Smooth muscle cell of the brain vasculature (primary cell): ENCODE data around the gene CCNY.
"Not testable (repeated sequence)": the region's sequence is repeated elsewhere in the genome, so short reads cannot be mapped to it uniquely, and the experiment has no call there.

Experiments used
- DNase-seq: peaks from one replicate; pipeline ENCODE4 v3.0.0-alpha.2; 2012; ENCODE audit warnings: low read depth, low spot score

The CCNY gene

DNA sequence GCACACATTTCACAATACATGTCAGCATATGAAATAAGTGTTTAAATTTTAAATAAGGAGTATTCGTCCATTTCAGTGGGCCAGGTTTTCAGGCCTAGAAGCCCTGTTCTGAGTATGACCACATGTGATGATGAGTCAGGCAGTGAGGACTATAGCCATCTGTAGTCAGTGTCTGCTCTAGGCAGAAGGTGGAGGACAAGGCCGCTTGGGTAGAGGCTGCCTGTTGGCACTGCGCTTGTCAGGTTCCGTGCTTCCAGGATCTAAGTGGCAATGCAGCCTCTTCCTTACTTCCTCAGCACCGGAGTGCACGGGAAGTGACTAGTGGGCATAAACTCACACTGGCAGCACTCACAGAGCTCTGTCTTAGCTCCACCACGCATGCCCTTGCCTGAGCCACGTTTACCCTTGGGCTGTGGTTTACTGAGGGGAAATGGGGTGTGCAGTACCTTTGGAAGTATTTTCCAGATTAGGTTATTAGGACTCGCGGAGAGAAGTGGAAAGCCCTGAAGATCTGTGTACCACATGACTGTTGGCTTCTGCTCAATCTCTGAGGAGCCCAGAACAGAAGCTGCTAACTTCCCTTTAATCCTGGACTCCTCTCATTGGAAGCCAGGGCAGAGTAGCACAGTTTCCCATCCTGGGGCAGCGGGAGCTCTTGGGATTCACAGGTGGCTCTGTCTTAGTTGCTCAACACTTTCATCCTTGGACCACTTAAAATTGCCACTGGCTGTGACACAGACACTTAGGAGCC lies 181.3 kb downstream of the CCNY start:
- DNase-seq = no peak

DNA sequence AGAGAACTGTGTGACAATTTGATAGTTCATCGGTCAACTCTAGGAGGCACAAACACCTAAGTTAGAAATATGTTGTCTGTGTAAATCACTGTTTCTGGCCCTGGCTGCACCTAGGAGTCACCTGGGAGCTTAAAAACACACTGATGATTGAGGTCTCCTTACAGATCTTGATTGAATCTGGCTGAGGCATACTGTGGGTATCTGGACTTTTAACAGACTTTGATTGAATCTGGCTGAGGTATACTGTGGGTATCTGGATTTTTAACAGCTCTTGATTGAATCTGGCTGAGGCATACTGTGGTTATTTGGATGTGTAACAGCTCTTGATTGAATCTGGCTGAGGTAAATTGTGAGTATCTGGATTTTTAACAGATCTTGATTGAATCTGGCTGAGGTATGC lies 181.9 kb downstream of the CCNY start:
- DNase-seq = not testable (repeated sequence)

DNA sequence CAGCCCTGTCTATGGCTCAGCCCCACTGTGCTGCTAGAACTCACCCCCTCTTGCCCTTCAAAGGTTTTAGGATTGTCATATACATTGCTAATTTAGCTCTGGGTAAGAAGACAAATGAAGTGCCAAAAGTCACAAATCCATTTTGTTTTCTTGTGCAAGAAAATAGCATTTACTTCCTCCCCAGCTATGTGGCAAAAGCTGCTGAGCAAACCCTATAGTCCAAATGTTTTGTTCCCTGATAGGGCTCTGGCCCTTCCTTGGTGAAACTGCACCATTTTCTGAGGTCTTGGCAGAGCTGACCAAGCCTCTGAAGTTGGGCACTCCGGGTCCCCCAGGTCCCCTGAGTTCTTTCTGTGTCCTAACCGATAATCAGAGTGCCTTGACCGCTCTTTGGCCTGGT lies 184.7 kb downstream of the CCNY start:
- DNase-seq = no peak

DNA sequence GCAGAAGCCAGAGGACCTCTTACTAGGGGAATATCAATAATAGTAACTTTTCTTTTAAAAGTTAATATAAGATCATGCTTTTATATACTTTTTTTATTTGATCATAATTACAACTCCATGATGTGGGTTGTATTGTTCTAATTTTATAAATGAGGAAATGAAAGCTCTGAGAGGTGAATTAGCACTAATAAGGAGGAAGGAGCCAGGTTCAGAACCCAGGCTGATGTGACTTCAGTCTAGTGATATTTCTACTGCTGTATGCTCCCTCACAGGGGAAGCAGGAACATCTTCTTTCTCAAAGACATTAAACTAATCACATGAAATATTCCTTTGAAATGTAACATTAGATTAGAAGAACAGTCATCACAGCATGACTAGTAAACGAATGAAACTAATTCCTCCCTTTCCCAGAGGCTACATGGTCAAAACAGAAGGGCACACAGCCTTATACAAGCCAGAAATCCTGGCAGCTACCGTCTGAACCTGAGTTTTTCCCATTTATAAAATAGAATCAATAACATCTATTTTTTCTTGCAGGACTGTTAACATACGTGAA lies 187.4 kb downstream of the CCNY start:
- DNase-seq = no peak

DNA sequence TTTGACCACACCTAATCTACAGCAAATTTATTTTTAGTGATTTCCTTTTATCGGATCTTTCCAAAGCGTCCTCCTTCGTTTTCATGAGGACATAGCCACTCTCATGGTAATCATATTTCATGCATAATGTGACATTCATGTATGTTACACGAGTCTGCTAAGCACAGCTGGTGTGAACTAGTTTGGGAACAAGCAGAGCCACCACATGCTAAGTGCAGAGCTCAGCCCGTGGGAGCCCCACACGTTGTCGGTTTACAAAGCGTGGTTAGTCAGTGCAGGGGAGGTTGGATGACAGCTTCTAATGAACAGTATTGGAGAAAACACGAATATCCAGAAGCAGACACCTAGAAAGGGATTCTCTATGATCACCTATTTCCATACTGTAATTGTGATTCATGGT lies 190.4 kb downstream of the CCNY start:
- no peak for DNase-seq

DNA sequence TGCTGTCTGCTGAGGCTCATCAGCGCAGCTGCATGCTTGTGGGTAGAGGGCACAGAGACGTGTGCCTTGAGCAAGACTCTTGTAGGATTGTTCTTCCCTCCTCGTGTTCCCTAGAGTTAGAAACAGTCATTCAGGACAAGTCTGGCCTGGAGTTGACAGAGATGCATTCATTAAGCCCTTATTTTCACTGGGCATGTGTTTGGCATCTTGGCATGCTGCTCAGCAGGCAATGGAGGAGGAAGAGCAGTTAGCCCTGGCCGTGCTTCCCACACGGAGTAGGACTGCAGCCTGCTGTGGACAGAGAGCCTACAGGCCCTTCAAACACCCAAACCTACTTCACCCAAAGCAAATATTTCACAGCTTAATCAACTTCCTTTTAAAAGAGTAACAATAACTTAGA lies 195.8 kb downstream of the CCNY start:
- no peak for DNase-seq

DNA sequence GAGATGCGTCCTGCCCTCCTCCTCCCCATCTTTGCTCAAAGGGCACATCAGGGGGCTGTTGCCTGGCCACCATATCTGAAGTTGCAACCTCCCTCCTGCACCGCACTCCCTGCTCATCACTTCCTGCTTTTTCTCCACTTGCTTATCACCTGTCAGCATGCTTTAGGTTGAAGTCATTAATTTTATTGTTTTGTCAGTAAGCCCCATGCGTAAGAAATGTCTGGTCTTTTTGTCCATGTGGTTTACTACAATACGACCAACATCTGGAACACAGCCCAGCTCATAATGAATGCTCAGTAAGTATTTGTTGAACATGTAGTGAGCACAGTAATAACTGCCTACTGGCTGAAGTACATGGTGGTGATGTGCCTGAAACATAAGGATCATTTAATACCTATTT lies 197.3 kb downstream of the CCNY start:
- DNase-seq = no peak

DNA sequence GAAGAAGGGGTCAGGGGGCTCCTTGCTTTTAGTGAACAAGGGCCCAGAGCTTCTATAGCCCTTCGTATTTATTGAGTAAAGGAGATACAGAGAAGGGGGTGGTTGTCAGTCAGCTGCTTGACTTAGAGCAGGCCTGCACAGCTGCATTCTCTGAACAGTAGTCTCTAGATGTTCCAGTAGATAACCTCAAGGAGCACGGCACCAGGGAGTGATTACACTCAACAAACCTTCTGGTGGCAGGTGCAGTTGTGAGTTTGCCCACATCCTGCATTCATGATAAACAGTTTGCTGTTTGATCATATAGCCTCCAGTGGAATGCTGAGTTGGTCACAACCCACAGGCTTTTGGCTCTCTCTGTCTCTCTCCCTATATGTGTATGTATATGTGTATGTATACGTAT lies 198.8 kb downstream of the CCNY start:
- no peak for DNase-seq

DNA sequence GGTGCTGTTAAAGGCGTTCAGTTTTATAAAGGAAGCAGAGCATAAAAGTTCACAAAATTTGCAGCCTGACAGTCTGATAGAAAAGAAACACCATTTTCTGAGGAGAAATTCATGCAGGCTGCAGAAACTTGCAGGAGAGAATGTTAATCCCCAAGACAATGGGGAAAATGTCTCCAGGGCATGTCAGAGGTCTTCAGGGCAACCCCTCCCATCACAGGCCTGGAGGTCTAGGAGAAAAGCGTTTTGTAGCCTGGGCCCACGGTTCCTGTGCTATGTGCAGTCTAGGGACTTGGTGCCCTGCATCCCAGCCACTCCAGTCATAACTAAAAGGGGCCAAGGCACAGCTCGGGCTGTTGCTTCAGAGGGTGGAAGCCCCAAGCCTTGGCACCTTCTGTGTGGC lies 200.5 kb downstream of the CCNY start:
- DNase-seq = no peak

DNA sequence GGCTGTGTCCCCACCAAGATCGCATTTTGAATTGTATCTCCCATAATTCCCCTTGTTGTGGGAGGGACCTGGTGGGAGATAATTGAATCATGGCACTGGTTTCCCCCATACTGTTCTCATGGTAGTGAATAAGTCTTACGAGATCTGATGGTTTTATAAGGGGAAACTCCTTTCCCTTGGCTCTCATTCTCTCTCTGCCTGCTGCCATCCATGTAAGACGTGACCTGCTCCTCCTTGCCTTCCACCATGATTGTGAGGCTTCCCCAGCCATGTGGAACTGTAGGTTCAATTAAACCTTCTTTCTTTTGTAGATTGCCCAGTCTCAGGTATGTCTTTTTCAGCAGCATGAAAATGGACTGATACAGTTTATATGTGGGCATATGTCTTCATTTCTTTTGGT lies 201.6 kb downstream of the CCNY start:
- not testable (repeated sequence) for DNase-seq

DNA sequence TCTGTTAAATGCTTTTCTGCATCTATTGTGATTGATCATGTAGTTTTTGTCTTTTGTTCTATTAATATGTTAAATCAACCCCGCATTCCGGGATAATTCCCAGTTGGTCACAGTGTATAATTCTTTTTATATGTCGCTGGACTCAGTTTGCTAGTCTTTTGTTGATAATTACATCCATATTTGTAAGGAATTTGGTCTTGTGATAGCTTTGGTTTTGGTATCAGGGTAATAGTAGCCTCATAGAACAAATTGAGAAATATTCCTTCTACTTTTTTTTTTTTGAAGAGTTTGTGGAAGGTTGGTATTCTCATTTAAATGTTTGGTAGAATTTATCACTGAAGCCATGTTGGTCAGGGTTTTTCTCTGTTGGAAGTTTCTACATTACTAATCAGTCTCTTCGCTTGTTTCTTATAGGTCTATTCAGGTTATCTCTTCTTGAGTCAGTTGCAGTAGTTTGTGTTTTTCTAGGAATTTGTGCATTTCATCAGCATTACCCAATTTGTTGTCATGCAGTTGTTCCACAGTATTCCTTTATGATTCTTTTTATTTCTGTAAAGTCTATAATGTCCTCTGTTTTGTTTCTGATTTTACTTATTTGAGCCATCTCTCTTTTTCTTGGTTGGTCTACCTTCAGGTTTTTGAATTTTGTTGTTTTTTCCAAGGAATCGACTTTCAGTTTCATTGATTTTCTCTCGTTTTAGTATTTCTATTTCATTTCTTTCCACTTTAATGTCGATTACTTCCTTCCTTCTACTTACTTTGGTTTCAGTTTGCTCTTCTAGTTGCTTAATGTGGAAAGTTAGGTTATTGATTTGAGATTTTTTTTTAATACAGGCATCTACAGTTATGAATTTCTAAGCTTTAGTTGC lies 204.2 kb downstream of the CCNY start:
- DNase-seq = no peak

DNA sequence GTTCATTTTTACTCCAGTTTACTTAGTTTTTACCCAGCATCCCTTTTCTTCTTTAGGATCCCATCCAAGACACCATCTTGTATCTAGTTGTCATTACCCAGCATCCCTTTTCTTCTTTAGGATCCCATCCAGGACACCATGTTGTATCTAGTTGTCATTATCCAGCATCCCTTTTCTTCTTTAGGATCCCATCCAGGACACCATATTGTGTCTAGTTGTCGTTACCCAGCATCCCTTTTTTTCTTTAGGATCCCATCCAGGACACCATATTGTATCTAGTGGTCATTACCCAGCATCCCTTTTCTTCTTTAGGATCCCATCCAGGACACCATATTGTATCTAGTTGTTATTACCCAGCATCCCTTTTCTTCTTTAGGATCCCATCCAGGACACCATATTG lies 205.4 kb downstream of the CCNY start:
- DNase-seq = no peak

DNA sequence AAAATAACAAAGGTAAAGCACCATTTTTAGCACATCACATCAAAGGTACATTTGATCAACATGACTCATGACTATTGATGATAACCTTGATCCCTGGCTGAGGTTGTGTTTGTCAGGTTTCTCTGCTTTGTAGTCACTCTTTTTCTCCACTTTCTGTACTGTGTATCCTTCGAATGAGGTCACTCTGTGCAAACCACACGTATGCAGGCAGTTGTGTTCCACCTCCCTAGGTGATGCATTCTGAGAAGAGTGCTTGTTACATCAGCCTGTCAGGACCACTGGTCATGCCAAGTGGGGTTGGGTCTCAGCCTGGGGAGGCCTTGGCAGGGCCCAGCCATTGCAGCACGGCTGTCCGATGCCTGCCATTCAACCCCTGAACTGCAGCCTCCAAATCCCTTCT lies 206.0 kb downstream of the CCNY start:
- DNase-seq = no peak

DNA sequence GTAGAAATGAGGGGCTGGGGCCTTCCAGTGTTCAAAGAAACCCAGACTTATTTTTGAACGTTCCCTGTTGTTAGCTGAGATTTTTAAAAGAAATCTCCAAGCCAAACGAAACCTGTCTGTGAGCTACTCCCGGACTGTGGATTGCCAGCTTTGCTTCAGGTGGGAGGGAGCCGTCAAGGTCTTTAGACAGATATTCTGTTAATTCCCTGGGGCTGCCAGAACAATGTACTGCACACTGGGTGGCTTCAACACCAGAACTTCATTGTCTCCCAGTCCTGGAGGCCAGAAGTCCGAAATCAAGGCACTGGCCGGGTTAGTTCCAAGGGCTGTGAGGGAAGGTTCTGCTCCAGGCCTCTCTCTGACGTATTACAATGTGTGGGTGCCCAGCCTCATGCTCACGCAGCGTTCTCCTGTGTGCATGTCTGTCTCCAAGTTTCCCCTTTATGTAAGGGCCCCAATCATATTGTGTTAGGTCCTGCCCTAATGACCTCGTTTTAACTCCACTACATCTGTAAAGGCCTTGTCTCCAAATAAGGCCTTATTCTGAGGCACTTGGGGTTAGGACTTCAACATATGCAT lies 208.9 kb downstream of the CCNY start:
- no peak for DNase-seq

DNA sequence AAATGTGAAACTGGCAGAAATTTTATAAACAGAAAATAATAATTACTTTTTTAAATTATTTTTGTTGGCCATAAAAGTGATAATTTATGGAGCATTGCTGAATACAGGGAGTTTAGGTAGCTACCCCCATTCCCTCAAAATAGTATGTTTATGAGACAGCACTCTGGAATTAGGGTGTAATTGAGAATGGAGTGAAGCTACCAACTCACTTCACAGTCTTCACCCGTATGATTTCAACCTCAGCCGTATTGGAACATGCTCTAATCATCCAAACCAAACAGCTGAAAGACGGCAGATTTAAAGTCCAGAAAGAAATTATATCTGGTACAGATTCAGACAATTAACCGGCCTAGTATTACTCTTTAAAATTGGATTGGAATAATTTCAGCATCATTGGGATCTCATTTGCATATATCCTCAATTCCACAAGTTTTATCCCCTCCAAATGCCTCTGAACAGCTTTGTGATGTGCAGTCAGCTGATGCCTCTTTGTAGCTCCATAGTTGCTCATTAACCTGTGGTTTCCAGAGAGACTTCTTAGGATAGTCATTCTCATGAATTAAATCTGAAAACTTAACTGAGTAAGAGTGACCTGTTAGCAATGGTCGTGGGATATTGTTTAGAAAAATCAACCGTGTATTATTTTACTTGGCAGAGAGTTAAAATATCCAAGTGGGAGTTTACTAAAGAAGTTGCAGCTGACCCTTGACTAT lies 209.7 kb downstream of the CCNY start:
- no peak for DNase-seq

DNA sequence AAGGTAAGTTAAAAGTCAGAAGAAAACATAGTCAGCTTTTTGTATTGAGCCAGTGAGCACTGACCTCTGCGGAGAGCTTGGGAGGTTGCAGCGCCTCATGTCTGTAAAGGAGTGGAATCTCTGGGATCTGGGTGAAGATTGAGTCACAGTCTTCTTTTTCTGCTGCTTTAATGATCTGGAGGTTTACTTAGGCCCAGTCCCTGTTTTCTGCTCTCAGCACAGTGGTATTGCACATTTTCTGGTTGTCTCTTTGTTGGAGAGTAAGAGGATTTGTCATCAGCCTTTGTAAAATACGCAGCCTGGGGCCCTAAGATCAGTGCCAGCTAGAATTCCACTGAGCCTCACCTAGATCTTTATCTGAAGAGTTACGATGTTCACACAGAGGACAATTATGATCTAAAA lies 210.5 kb downstream of the CCNY start:
- no peak for DNase-seq

DNA sequence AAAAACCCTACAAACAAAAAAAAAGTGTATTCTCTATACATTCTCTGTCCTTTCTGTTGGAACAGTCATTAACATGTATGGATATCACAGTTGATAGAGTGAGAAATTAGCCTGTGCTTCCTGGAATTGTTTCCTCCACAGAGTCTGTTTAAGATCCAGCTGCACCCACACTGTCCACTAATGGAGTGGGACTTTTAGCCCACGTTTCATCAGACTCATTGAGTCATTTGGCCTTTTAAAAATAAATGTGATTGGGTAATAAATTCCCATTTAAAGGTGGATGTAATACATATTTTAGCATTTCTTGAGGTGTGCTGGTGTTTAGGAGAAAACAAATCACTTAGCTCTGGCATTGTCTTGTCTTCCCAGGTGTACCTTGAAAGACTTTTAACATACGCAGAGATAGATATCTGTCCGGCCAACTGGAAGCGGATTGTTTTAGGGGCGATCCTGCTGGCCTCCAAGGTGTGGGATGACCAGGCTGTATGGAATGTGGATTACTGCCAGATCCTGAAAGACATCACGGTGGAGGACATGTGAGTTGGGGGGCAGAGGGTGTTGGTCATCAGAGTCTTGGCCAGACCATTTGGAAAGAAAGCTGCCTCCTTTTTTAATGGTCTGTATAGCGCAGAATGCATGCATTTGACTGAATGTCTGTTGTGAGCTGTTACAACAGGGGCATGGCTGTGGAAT lies 216.5 kb downstream of the CCNY start:
- no peak for DNase-seq

DNA sequence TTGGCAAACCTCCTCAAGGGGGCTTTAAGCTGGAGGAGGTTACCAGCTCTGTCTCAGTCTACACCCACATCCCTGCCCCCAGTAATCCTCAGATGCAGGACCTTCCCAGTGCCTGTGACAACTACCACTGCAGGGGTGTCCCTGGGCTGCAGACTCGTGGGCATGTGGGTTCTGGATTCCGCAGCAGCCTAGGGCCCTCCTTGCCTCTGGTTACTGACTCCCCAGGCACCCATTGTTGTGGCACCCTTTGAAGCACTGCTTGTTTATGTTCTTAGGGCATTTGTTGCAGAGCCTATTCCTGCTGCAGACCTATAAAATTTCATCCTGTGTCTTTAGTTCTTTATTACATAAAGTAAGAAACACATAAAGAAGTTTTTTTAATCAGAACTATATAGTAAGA lies 217.7 kb downstream of the CCNY start:
- DNase-seq = no peak

DNA sequence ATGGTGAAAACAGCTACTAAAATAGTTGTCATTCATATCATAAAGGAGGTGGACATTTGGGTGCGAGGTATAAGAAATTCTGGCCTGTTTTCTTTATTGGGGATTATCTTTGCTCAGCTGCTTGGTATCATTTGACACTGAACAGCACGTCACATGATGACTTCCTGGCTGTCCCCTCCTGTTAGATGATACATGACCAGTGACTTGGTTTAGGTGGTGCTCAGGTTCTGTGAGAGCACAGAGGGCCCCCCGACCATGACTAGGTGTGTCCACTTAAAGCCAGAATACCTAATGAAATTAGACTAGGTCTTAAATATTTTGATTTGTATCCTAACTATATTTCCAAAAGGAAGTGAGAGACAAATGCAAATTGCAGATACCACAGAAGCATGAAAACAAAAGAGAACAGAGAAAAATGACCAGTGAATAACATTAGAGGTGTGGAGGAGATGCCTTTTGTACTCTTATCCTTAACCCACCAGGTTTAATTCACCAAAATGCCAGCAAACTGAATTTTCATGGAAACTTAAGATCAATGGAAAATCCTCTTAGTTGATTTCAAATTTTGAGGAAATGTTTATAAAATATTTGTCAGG lies 218.2 kb downstream of the CCNY start:
- DNase-seq = no peak

DNA sequence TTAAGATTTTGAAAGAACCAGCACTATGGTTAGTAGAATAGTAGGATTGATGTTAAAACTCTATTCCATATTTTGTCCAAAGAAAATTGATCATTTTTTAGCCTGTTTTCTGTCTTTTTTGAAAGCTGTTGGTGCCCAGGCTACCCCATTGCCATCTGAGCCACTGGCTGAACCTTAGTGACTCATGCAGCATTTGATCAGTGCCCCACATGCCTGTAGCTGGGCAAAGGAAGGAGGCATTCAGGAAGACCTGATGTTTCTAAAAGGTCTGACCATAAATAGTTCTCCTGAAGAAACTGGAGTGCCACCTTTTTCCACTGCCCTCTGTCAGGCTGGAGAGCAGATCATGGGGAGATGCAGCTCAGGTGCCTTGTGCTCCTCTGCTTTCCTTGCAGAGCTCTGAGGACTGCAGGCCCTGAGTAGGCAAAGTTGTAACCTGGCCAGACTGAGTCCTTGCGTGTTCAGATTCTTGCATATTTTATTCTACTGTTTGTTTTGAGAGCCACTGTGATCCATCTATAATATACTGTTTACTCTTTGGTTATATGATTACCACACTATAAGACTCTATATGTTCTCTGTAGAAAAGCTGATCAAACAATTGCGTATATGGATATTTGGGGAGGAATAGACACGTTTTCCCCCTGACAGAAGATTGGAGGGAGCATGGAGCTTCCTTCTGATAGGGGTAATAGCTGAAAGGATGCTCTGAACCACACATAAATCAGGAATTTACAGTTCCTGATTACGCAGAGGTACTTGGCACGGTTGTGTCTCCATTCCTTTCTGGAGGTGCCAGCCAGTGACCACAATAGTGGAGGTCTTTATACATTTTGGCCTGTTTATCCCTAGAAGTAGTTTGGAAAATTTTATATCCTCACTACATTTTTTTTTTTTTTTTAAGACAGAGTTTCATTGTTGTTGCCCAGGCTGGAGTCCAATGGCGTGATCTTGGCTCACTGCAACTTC lies 219.9 kb downstream of the CCNY start:
- DNase-seq = no peak
